Loucy (cell line): ENCODE measurements around the gene SLCO4A1.

ENCODE experiments used
- H2AFZ ChIP-seq: fragments of 200-600 bp; sonication (generic); 2 replicates; pipeline ENCODE4 v1.6.0; 2016; ENCODE audit warnings: antibody characterized with exemption, mild to moderate bottlenecking, low read length, moderate library complexity
- H3F3A ChIP-seq: fragments of 200-600 bp; 2 replicates; pipeline ENCODE4 v1.6.0; 2016; ENCODE audit warnings: antibody characterized with exemption, low read depth, mild to moderate bottlenecking
- H3K27me3 ChIP-seq: fragments of 200-600 bp; sonication (generic); 2 replicates; pipeline ENCODE4 v1.6.1; 2014; ENCODE audit warnings: low read length, mild to moderate bottlenecking; ENCODE audit not compliant: insufficient read depth, poor library complexity, severe bottlenecking
- H3K36me3 ChIP-seq: fragments of 200-600 bp; sonication (generic); 2 replicates; pipeline ENCODE4 v1.6.1; 2016; ENCODE audit warnings: low read length; ENCODE audit not compliant: insufficient read depth
- H3K4me1 ChIP-seq: fragments of 200-600 bp; sonication (generic); 2 replicates; pipeline ENCODE4 v1.5.1; 2014; ENCODE audit warnings: low read length, mild to moderate bottlenecking; ENCODE audit not compliant: insufficient read depth, poor library complexity, severe bottlenecking
- H3K4me2 ChIP-seq: fragments of 200-600 bp; sonication (generic); 2 replicates; pipeline ENCODE4 v1.6.0; 2014; ENCODE audit warnings: antibody characterized with exemption, low read length, low read depth, mild to moderate bottlenecking; ENCODE audit not compliant: poor library complexity, severe bottlenecking
- H3K4me3 ChIP-seq: fragments of 200-600 bp; sonication (generic); 2 replicates; pipeline ENCODE4 v1.5.1; 2014; ENCODE audit warnings: low read length, mild to moderate bottlenecking, mixed read lengths; ENCODE audit not compliant: poor library complexity, severe bottlenecking
- H3K79me2 ChIP-seq: fragments of 200-600 bp; sonication (generic); 2 replicates; pipeline ENCODE4 v1.6.1; 2014; ENCODE audit warnings: low read length; ENCODE audit not compliant: insufficient read depth
- H3K9ac ChIP-seq: fragments of 200-600 bp; sonication (generic); 2 replicates; pipeline ENCODE4 v1.6.0; 2014; ENCODE audit warnings: mild to moderate bottlenecking, low read depth, low read length, moderate library complexity; ENCODE audit not compliant: poor library complexity, severe bottlenecking
- H3K9me2 ChIP-seq: fragments of 200-600 bp; sonication (generic); replicated peaks from 2 replicates; pipeline ENCODE4 v1.6.1; 2016; ENCODE audit warnings: low read depth, low read length, mixed read lengths
- H3K9me3 ChIP-seq: fragments of 200-600 bp; sonication (generic); 2 replicates; pipeline ENCODE4 v1.6.1; 2014; ENCODE audit warnings: mild to moderate bottlenecking, antibody characterized with exemption, low read length, low read depth; ENCODE audit not compliant: insufficient read depth
- H4K20me1 ChIP-seq: fragments of 200-600 bp; sonication (generic); 2 replicates; pipeline ENCODE4 v1.6.0; 2014; ENCODE audit warnings: antibody characterized with exemption, low read length, mild to moderate bottlenecking; ENCODE audit not compliant: insufficient read depth, poor library complexity, severe bottlenecking
- CTCF ChIP-seq: fragments of 200-600 bp; sonication (generic); conservative IDR thresholded peaks from 2 replicates; pipeline ENCODE4 v1.5.1; 2014; ENCODE audit warnings: mild to moderate bottlenecking, antibody characterized with exemption, low read length
- EZH2phosphoT487 ChIP-seq: fragments of 200-600 bp; IDR thresholded peaks from 2 replicates; pipeline ENCODE4 v1.6.1; 2018; ENCODE audit warnings: antibody characterized with exemption, mild to moderate bottlenecking, moderate library complexity, borderline replicate concordance

SLCO4A1 gene

GRCh38 chr20:62609279-62609720 lies 33.0 kb upstream of the SLCO4A1 start:
- Histone ChIP-seq H3K4me3 (no peak overlapping the region), H3K27me3 (no peaks in the 10 kb centered on the region), H3K9me2 (no peaks in the 10 kb centered on the region), H3K4me2 (no peak overlapping the region), H4K20me1 (no peaks in the 10 kb centered on the region), H2AFZ (no peak overlapping the region), H3K79me2 (peaks cover 19% of the 10 kb centered on the region; the same call in 1 of the 2 replicates), H3K9me3 (no peaks in the 10 kb centered on the region), H3K36me3 (no peaks in the 10 kb centered on the region), H3K9ac (no peak overlapping the region), H3K4me1 (peaks cover 40% of the 10 kb centered on the region), H3F3A (no peaks in the 10 kb centered on the region)
- TF ChIP-seq EZH2phosphoT487, result no peak
- no peak for TF ChIP-seq CTCF

- TF ChIP-seq CTCF (no peak), EZH2phosphoT487 (no peak)
- Histone ChIP-seq H3K36me3 (no peaks in the 10 kb centered on the region), H3K79me2 (peaks cover 11% of the 10 kb centered on the region; the same call in 1 of the 2 replicates), H3K4me1 (peaks cover 33% of the 10 kb centered on the region), H4K20me1 (no peaks in the 10 kb centered on the region), H2AFZ (no peak overlapping the region), H3K9me3 (no peaks in the 10 kb centered on the region), H3K27me3 (no peaks in the 10 kb centered on the region), H3K4me3 (no peak overlapping the region), H3K9ac (no peak overlapping the region), H3K9me2 (no peaks in the 10 kb centered on the region), H3F3A (no peaks in the 10 kb centered on the region), H3K4me2 (no peak overlapping the region)
Observed at GRCh38 chr20:62609811-62610757, 32.2 kb upstream of the SLCO4A1 start.

GRCh38 chr20:62611012-62611411 lies 31.3 kb upstream of the SLCO4A1 start:
- H3K9me3 ChIP-seq, result no peaks in the 10 kb centered on the region
- no peak overlapping the region for H2AFZ ChIP-seq
- H4K20me1 ChIP-seq, result no peaks in the 10 kb centered on the region
- no peaks in the 10 kb centered on the region for H3F3A ChIP-seq
- H3K27me3 ChIP-seq, result no peaks in the 10 kb centered on the region
- TF ChIP-seq EZH2phosphoT487 (no peak), CTCF (no peak)
- H3K4me3 ChIP-seq, result no peak overlapping the region
- no peak overlapping the region for H3K9ac ChIP-seq
- H3K36me3 ChIP-seq, result no peaks in the 10 kb centered on the region
- H3K4me2 ChIP-seq, result no peak overlapping the region
- H3K9me2 ChIP-seq, result no peaks in the 10 kb centered on the region
- 0 out of 2 replicates have a peak, but pooled peaks cover 2% of the 10 kb centered on the region for H3K79me2 ChIP-seq
- peaks cover 23% of the 10 kb centered on the region for H3K4me1 ChIP-seq
